Adrenal gland (tissue), 19 donors: ENCODE data around the gene WDR87. TPM values are rescaled to one million over a fixed set of nuclear protein-coding genes. Genes with fewer than 3 reads are reported as not detected.

Experiments
- DNase-seq, 7 donors: peaks; one replicate each; pipeline ENCODE4 v3.0.0-alpha.2; 2019 to 2020
- H3K27ac ChIP-seq, 5 donors: fragments of 200-600 bp; sonication (generic) in 4 of 5; 1 replicate in 3 of 5; 2 replicates in 2 of 5; pipeline versions ENCODE4 v1.5.1 to v1.8.0; 2016 to 2020; ENCODE audit warnings: mild to moderate bottlenecking in 1 of 5
- H3K27me3 ChIP-seq: fragments of 200-600 bp; 2 replicates; pipeline ENCODE4 v1.8.0; 2021
- H3K36me3 ChIP-seq, 2 donors: fragments of 200-600 bp; replicated peaks in 1 of 2; 1 replicate in 1 of 2; 2 replicates in 1 of 2; pipeline versions ENCODE4 v1.5.1 to v1.8.0; 2018 to 2022
- H3K4me1 ChIP-seq, 2 donors: fragments of 200-600 bp; replicated peaks in 1 of 2; 1 replicate in 1 of 2; 2 replicates in 1 of 2; pipeline versions ENCODE4 v1.5.1 to v1.8.0; 2018 to 2021
- H3K4me3 ChIP-seq, 4 donors: fragments of 200-600 bp; sonication (generic) in 3 of 4; one replicate each; pipeline ENCODE4 v1.5.1; 2016 to 2018
- H3K9me3 ChIP-seq, 3 donors: fragments of 200-600 bp; sonication (generic) in 1 of 3; replicated peaks in 1 of 3; 1 replicate in 2 of 3; 2 replicates in 1 of 3; pipeline versions ENCODE4 v1.5.1 to v1.8.0; 2016 to 2021
- CTCF ChIP-seq, 6 experiments: fragments of 450-650 bp in 4 of 6; fragments of 200-600 bp in 2 of 6; sonication (generic) in 1 of 6; IDR thresholded peaks; 1 replicate in 5 of 6; 2 replicates in 1 of 6; pipeline versions ENCODE4 v1.5.1 to v1.8.0; 2016 to 2021; ENCODE audit warnings: antibody characterized with exemption in 6 of 6, mild to moderate bottlenecking in 2 of 6, moderate library complexity in 1 of 6
- POLR2A ChIP-seq, 2 donors: fragments of 450-650 bp; IDR thresholded peaks; one replicate each; pipeline ENCODE4 v1.6.1; 2017; ENCODE audit warnings: antibody characterized with exemption in 2 of 2, mild to moderate bottlenecking in 2 of 2, moderate library complexity in 1 of 2
- WGBS, 4 donors: extraction: QIAGEN DNeasy Blood & Tissue Kit in 2 of 4; methylation state at CpG; one replicate each; pipeline versions ENCODE4 v1.1.5 to v1.1.7; 2013 to 2017; 5-methylcytosine and 5-hydroxymethylcytosine counted together
- intact Hi-C, 2 donors: fragments of 100-400 bp; cut with DNase I; formaldehyde crosslinking; loops; one replicate each; pipeline versions ENCODE4 v1.14.1 to v1.15.0; 2022 to 2023
- long read RNA-seq, 10 donors: library from polyadenylated mRNA in 3 of 10; unstranded in 2 of 10; stranded (forward) in 1 of 10; transcript quantifications; one replicate each; pipeline ENCODE4 v2.0.0 and lab custom pipeline, GENCODE V29; 2021 to 2026
- polyA plus RNA-seq, 3 donors: library from polyadenylated mRNA; stranded (reverse); fragments of 200-250 nt in 2 of 3; fragments of 350-450 nt in 1 of 3; fragmentation: Illumina TruSeq in 1 of 3; extraction: RNeasy Lipid Tissue Mini Kit (QIAGEN cat#74804) in 1 of 3; gene quantifications; one replicate each; pipeline ENCODE4 v1.2.3, GENCODE V29; 2013 to 2014
- total RNA-seq, 9 donors: library from RNA; depleted of rRNA in 4 of 9; stranded (reverse); fragments of >200 nt in 4 of 9; fragments of 120-200 nt in 1 of 9; fragmentation: NEBNext Ultra II Directional in 1 of 9; extraction: Animal tissue kit (Norgen Biotek cat#: 25700) in 1 of 9; gene quantifications; one replicate each; pipeline versions ENCODE4 v1.1.0 to v1.2.4, GENCODE V29; 2013 to 2023
- donor health status: healthy with polysubstance abuse.
- donor health status: Bipolar disorder and iron deficiency.
- donor health status: DM: yes; HTN: yes; CAD: no.
- donor health status: DM: no; HTN: no; CAD: no.
- donor health status: DM: no; HTN: no; CAD: no.
- donor health status: DM: yes; HTN: yes; CAD: no.

WDR87 gene
- not detected for total RNA-seq
- under 1 TPM in 2 of 3 donors, not detected in 1; under 0.01 to 0.08 TPM for polyA plus RNA-seq
- long read RNA-seq, donor 1 = 0 reads
- long read RNA-seq, donor 2 = 0 reads
- long read RNA-seq, donor 3 = 0 reads
- long read RNA-seq, donor 4 = 0 reads
- long read RNA-seq, donor 5 = 0 reads
- long read RNA-seq, donor 6 = 0 reads
- long read RNA-seq, donor 7 = 0 reads
- long read RNA-seq, donor 8 = 0 reads
- long read RNA-seq, donor 9 = 0 reads
- long read RNA-seq, donor 10 = 0 reads

GRCh38 chr19:37905946-37906868, at the start of gene WDR87:
TSS of gene WDR87 (minus strand) at chr19:37906594. CDS start at chr19:37898239, 8,355 bp downstream.
- DNase-seq = peak in 3 of 7 donors; percentile 14 to 39 (median 36)
- H3K27ac ChIP-seq = peak within 1 kb of the TSS in 3 of 5 donors; percentile 22 to 74 (median 66)
- WGBS, 4 donors = 8 to 18% (median 13%) methylated on average over 23 to 63 of the region's 63 CpGs

GRCh38 chr19:37955986-37956385, 49.6 kb upstream of the WDR87 start:
- intact Hi-C loops = no loop called here
- Histone ChIP-seq H3K4me1 (no peaks in the 10 kb centered on the region), H3K9me3 (no peaks in the 10 kb centered on the region), H3K27ac (no peak overlapping the region), H3K36me3 (no peaks in the 10 kb centered on the region), H3K27me3 (no peaks in the 10 kb centered on the region), H3K4me3 (no peak overlapping the region)
- DNase-seq = no peak
- WGBS, 4 donors = 82 to 94% (median 89%) methylated on average over 8 of the region's 8 CpGs
- no peak for TF ChIP-seq CTCF (IDR thresholded peaks at IDR 0.05)
- TF ChIP-seq POLR2A (IDR thresholded peaks at IDR 0.05) = no peak

More at GRCh38 chr19:37905946-37906868, at the start of gene WDR87:
- Histone ChIP-seq H3K36me3 (no peaks in the 10 kb centered on the region), H3K4me3 (peak within 1 kb of the TSS; percentile 5 to 89 (median 69)), H3K27me3 (no peaks in the 10 kb centered on the region), H3K9me3 (no peaks in the 10 kb centered on the region), H3K4me1 (peaks cover 6 to 8% of the 10 kb centered on the region in 2 donors)
- TF ChIP-seq CTCF (IDR thresholded peaks at IDR 0.05) (no peak), POLR2A (IDR thresholded peaks at IDR 0.05) (no peak)
- intact Hi-C loops = loop anchor here (10.0 kb wide), 3 partner anchors 189 to 419 kb away; partner anchors contain the start of gene DPF1 (in 1 of the 2)

- intact Hi-C loops = no loop called here
- 67 to 85% (median 83%) methylated on average over 10 of the region's 10 CpGs for WGBS, 4 donors
Observed at GRCh38 chr19:37954421-37954874, 48.1 kb upstream of the WDR87 start.

More at GRCh38 chr19:37954421-37954874, 48.1 kb upstream of the WDR87 start:
- no peaks in the 10 kb centered on the region for H3K9me3 ChIP-seq
- no peak overlapping the region for H3K4me3 ChIP-seq
- no peaks in the 10 kb centered on the region for H3K4me1 ChIP-seq
- DNase-seq = no peak
- H3K27me3 ChIP-seq = no peaks in the 10 kb centered on the region
- H3K36me3 ChIP-seq = no peaks in the 10 kb centered on the region
- H3K27ac ChIP-seq = no peak overlapping the region
- TF ChIP-seq CTCF (IDR thresholded peaks at IDR 0.05) = no peak
